ENCODE results near the gene FLT3.
"Not testable (repeated sequence)": the region's sequence is repeated elsewhere in the genome, so short reads cannot be mapped to it uniquely, and the experiment has no call there.

Gene FLT3

GRCh38 chr13:28100150-28101121, at the start of gene FLT3:
Gene FLT3, minus strand, starts transcription at chr13:28100576. Its CDS starts 66 bp downstream, at chr13:28100510.
- no peak for DNase-seq (ENCODE audit: low spot score)

GRCh38 chr13:28147495-28147894, 47.1 kb upstream of the FLT3 start:
- no peak for DNase-seq (ENCODE audit: low spot score)

DNA sequence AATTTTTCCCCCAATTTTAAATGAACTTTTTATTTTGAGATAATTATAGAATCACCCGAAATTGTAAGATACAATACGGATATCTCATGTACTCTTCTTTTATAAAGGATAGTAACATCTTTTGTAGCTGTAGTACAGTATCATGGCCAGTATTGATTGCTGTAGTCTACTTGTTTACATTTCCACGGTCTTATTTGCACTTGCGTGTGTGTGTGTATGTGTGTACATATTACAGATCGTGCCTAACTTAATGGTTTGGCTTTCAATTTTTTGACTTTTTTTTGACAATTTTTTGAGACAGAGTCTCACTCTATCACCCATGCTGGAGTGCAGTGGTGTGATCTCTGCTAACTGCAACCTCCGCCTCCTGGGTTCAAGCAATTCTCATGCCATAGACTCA, 44.7 kb upstream of the FLT3 start:
- DNase-seq (ENCODE audit: low spot score) = no peak

DNA sequence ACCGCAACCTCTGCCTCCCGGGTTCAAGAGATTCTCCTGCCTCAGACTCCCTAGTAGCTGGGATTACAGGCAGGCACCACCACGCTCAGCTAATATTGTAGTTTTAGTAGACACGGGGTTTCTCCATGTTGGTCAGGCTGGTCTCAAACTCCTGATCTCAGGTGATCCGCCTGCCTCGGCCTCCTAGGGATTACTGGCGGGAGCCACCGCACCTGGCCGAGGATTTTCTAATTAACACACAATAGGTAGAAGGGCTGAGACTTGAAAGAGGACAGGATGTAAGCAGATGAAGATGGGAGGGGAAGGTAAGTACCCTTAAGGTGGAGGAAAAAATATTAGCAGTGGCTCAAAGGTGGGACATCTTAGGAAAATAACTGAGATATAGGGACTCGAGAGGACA, 41.2 kb upstream of the FLT3 start:
- DNase-seq (ENCODE audit: low spot score) = not testable (repeated sequence)

- no peak for DNase-seq (ENCODE audit: low spot score)
Observed at GRCh38 chr13:28140433-28141125, 40.2 kb upstream of the FLT3 start.

GRCh38 chr13:28138756-28139470, 38.5 kb upstream of the FLT3 start:
- DNase-seq (ENCODE audit: low spot score) = peak; percentile 90

GRCh38 chr13:28138012-28138755, 37.8 kb upstream of the FLT3 start, which contains the start of gene PAN3:
Gene PAN3, plus strand, starts transcription at chr13:28138545. Its CDS starts 113 bp downstream, at chr13:28138658.
- peak; percentile 84 for DNase-seq (ENCODE audit: low spot score)

DNA sequence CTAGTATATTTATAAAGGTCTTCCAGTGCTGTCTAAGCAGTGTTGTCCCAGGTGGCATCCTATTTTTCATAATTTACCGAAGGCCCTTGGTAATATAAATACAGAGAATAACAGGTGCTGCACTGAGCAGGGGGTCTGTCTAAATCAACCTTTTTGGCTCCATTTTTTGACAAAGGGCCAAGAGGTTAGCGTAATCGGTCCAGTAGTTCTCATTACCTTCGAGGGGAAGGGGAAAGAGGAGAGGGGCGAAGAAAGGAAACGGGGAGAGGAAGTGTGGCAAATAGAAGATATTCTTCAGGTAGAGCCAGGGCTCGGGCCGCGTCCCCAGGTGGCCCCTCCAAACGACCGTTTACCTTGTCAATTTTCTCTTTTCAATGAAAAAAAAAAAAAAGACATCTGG, 37.2 kb upstream of the FLT3 start:
- DNase-seq (ENCODE audit: low spot score) = no peak

GRCh38 chr13:28136916-28137315, 36.5 kb upstream of the FLT3 start:
- DNase-seq (ENCODE audit: low spot score) = no peak

- DNase-seq (ENCODE audit: low spot score) = no peak
Observed at GRCh38 chr13:28131646-28132045, 31.3 kb upstream of the FLT3 start.

- no peak for DNase-seq (ENCODE audit: low spot score)
Observed at GRCh38 chr13:28129911-28130693, 29.7 kb upstream of the FLT3 start.

GRCh38 chr13:28128926-28129325, 28.6 kb upstream of the FLT3 start:
- no peak for DNase-seq (ENCODE audit: low spot score)

- no peak for DNase-seq (ENCODE audit: low spot score)
Observed at GRCh38 chr13:28128030-28128429, 27.7 kb upstream of the FLT3 start.

- DNase-seq (ENCODE audit: low spot score) = no peak
Observed at GRCh38 chr13:28121224-28121623, 20.8 kb upstream of the FLT3 start.

DNA sequence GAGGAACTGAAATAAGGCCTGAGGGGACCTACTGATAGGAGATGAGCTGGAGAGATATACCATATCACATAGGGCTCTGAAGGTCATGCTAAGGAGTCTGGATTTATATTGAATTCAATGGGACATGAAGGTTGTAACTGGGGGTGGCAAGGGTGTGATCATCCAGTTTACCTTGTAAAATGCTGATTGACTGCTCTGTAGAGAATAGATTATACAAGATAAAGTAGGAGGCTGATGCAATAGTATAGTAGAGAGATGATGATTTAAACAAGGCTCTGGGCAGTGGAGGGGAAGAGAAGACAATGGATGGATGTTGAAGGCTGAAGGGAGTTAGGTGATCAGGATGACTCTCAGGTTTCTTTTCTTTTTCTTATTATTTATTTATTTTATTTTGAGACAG, 19.9 kb upstream of the FLT3 start:
- no peak for DNase-seq (ENCODE audit: low spot score)

- no peak for DNase-seq (ENCODE audit: low spot score)
Observed at GRCh38 chr13:28117689-28118377, 17.5 kb upstream of the FLT3 start.

DNA sequence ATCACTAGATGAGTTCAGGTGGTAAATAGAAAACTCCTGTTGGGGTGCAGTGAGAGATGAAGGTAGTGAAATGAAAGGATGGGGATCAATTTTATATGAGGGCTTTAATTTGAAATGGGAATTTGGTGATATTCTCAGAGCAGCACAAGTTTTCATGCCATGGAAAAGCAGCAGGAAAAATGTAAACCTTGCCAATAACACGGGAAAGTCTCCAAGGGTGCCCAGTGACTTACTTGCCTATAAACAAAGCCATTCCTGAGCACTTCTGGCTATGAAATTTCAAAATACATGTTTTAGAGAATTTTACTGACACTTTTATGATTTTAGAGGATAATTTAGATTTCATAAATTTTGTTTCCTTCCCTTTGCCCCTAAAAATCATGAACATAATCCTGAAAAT, 16.4 kb upstream of the FLT3 start:
- no peak for DNase-seq (ENCODE audit: low spot score)

DNA sequence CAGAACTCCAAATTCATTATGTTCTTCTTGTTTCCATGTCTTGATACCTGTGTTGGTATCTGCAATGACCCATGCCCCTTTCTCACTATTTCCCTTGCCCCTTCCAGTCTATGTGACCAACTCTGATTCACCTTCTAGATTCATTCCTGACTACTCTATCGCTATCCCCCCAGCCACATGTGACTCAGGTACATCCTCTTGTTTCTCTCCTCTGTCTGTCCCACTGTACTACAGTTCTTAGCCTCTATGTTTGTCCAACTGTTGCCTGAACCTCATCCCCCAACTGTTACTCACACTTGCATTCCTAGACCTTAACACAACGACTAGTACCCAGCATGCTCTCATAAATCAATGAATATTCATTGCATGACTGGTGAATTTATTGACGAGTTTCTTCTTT, 10.0 kb upstream of the FLT3 start:
- no peak for DNase-seq (ENCODE audit: low spot score)

- DNase-seq (ENCODE audit: low spot score) = no peak
Observed at GRCh38 chr13:28106976-28107375, 6.6 kb upstream of the FLT3 start.

DNA sequence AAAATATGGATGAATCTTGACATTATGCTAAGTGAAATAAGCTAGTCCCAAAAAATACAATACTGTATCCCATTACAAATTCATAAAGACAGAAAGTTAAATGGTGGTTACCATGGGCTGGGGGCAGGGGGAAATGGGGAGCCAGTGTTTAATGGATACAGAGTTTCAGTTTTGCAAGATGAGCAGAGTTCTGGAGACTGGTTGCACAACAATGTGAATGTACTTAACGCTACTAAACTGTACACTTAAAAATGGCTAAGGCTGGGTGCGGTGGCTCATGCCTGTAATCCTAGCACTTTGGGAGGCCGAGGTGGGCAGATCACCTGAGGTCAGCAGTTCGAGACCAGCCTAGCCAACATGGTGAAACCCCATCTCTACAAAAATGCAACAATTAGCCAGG, 1.5 kb upstream of the FLT3 start:
- DNase-seq (ENCODE audit: low spot score) = not testable (repeated sequence)

All from SW480 (cell line).